Raji (cell line): Measurements from ENCODE around the gene FIBIN.

Experiments
- POLR2A ChIP-seq: IDR thresholded peaks from 2 replicates; pipeline ENCODE4 v1.6.1; 2011; ENCODE audit warnings: low read depth, low read length, control low read depth; ENCODE audit not compliant: insufficient read depth

The FIBIN gene

GRCh38 chr11:27008811-27009535 lies 15.1 kb downstream of the FIBIN start:
- TF ChIP-seq POLR2A, result no peak

GRCh38 chr11:27011560-27012233 lies 17.8 kb downstream of the FIBIN start:
- no peak for TF ChIP-seq POLR2A

GRCh38 chr11:27012234-27012921 lies 18.5 kb downstream of the FIBIN start:
- no peak for TF ChIP-seq POLR2A

- no peak for TF ChIP-seq POLR2A
These were observed 20.0 kb downstream of the FIBIN start for GRCh38 chr11:27013781-27014361.

- TF ChIP-seq POLR2A, result no peak
These were observed 25.1 kb downstream of the FIBIN start for GRCh38 chr11:27018902-27019529.

- TF ChIP-seq POLR2A, result no peak
These were observed 26.8 kb downstream of the FIBIN start for GRCh38 chr11:27020751-27021150.

GRCh38 chr11:27022659-27023251 lies 28.8 kb downstream of the FIBIN start:
- TF ChIP-seq POLR2A, result no peak

DNA sequence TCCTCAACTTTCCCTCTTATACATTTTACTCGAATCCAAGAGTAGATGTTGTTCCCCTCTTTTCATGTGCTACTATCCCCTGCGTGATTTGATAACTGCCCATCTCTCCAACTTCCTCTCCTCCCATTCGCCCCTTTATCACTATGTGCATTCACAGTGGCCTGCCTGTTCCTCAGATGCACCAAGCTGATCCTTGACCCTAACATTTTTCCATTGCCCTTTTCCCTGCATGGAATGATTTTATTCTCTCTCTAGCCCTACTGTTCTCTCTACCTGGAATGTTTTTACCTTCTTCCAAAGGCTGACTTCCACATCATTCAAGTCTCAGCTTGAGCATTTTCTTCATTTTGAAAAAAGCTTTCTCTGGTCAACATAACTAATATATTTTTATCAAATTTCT lies 31.0 kb downstream of the FIBIN start:
- TF ChIP-seq POLR2A, result no peak

GRCh38 chr11:27025312-27025955 lies 31.5 kb downstream of the FIBIN start:
- no peak for TF ChIP-seq POLR2A

GRCh38 chr11:27025957-27026733 lies 32.2 kb downstream of the FIBIN start:
- TF ChIP-seq POLR2A, result no peak

- TF ChIP-seq POLR2A, result no peak
These were observed 34.7 kb downstream of the FIBIN start for GRCh38 chr11:27028561-27028965.

GRCh38 chr11:27029966-27030365 lies 36.1 kb downstream of the FIBIN start:
- no peak for TF ChIP-seq POLR2A

DNA sequence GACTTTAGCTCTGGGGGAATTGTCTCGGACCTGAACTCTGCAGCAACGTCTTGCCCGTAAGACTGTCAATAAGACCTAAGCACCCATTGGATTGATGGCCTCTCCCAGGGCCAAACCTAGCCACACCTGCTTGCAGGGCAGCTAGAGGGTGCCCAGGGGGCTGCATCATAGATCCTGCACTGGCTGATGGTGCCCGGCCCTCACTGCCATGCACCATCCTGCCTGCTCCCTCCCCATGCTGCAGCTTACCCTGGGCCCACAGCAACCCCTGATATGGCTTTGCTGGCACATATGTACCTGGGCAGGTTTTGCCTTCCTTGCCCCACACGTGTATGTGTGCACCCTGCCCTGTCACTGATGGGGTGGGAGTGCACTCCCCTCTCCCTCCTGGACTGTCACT lies 37.8 kb downstream of the FIBIN start:
- no peak for TF ChIP-seq POLR2A

GRCh38 chr11:27039873-27040272 lies 46.0 kb downstream of the FIBIN start:
- TF ChIP-seq POLR2A, result no peak
